NCI-H446 treated with DMSO at 0.1 percent for 48 hours (cell line): ENCODE measurements around the gene HNRNPUL1.

Experiments
- DNase-seq: peaks from one replicate; lab custom pipeline; 2025; lab: John Stamatoyannopoulos, UW

HNRNPUL1 gene

DNA sequence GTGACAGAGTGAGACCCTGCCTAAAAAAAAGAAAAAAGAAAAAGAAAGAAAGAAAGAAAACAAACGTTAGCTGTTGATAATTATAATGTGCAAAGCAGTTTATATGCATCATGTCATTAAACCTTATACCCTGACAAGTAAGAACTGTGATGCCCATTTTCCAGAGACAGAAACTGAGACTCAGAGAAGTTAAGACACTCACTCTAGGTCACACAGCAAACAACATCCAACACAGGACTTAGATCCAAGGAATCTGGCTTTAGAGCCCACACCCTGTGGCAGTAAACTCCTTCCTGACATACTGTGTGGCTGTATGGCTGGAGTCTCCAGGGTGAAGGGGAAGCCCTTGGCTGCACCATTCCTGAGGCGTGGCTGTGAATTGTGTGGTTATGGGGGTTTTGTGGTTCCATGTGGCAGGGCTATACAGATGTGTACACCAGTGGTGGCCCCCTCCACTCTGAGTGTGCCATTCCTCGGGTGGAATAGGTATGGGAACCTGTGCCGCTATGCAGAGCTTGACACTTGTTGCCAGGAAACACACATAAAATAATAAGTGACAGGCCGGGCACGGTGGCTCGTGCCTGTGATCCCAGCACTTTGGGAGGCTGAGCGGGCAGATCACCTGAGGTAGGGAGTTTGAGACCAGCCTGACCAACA is 29.5 kb upstream of the HNRNPUL1 start:
- no peak for DNase-seq

DNA sequence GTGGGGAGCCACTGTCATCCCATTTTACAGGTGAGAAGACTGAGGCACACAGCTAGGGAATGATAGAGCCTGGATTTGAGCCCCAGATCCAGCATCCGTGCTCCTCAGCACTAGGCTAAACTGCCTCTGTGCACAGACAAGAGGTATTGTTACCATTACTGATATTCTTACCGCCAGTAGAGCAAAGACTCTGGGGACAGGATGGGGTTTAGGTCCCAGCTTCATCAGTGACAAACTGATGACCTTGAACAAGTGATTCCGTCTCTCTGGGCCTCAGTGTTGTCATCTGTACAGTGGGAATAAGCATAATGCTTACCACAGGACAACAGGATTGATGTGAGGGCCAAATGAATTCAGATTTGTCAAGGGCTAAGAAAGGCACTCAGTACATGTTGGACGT is 28.7 kb upstream of the HNRNPUL1 start:
- DNase-seq = no peak

DNA sequence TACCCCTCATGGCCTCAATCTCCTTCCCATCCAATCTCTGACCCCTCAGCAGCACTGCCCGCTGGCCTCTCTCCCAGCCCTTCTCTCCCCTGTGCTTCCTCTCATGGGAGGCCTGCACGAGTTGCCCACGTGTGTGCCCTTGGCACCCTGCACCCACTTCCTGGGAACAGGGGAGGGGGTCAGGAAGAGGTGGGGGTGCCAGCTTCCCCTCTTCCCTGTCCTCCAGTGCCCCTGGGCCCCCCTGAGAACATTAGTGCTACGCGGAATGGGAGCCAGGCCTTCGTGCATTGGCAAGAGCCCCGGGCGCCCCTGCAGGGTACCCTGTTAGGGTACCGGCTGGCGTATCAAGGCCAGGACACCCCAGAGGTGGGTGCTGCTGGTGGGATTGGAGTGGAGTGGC is 25.9 kb upstream of the HNRNPUL1 start:
- no peak for DNase-seq

DNA sequence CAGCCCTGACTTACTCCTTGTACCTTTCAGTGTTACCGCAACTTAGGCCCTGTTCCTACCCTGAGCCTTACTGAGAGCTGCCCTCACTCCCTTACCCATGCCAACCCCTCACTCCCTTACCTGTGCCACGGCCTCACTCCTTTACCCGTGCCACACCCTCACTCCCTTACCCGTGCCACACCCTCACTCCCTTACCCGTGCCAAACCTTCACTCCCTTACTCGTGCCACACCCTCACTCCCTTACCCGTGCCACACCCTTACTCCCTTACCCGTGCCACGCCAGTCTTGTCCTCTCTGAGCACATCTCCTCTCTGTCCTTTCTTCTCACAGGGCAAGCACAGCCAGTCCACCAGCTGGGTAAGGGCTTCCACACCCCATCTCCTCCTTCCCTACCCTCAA is 24.8 kb upstream of the HNRNPUL1 start:
- DNase-seq = no peak

DNA sequence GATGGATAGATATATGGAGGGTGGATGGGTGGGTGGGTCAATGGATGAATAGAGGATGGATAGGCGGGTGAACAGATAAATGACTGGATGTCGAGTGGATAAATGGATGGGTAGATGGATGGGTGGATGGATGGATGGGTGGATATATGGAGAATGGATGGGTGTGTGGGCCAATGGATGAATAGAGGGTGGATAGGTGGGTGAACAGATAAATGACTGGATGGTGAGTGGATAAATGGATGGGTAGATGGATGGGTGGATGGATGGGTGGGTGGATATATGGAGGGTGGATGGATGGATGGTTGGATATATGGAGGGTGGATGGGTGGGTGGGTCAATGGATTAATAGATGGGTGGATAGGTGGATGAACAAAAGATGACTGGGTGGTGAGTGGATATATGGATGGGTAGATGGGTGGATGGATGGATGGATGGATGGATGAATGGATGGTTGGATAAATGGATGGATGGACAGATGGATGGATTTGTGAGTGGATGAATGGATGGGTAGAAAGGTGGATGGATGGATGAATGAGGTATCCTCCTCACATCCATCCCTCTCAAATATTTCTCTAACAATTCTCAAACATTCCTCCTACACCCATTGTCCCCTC is 24.1 kb upstream of the HNRNPUL1 start:
- DNase-seq = no peak

DNA sequence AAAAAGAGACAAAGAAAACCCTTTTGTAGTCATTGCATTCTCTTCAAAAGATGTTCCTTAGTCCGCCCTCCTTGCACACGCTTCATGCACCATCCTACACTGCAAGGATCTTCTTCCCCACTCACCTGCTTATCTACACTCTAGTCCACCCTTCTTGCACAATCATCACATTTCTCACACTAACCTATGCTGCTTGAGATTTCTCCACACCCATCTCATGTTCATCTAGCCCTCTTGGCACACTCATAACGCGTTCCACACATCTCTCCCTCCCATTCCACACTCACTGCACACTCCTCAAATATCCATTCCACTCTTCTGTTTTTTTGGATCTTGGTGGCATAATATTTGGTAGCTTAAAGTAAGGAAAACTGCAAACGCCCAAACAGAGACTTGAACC is 22.3 kb upstream of the HNRNPUL1 start:
- DNase-seq = no peak

DNA sequence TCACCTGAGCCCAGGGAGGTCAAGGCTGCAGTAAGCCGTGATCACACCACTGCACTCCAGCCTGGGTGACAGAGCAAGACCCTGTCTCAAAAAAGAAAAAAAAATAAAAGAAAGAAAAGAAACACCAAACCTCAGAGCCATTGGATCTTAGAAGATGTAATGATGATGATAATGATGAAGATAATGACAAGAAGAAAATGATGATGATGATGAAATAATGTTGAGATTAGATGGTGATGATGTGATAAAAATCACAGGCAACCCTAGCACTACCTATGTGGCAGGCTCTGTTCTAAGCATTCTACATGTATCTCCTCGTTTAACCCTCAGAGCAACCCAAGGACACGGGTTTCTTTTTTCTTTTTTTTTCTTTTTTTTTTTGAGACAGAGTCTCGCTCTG is 20.1 kb upstream of the HNRNPUL1 start:
- DNase-seq = no peak

DNA sequence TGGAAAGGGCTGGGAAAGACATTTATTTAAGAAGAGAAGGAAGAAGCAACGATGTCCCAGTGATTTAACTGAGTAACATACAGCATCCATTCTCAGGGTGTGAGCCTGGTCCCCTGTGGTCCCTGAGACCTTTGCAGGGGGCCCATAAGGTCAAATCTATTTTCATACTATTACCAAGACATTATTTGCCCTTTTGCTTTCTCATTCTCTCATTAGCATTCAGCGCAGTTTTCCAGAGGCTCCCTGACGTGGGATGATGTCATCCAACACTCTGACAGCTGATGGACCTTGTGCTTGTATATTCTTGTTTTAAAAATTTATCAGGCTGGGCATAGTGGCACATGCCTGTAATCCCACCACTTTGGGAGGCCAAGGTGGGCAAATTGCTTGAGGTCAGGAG is 18.3 kb upstream of the HNRNPUL1 start:
- no peak for DNase-seq

DNA sequence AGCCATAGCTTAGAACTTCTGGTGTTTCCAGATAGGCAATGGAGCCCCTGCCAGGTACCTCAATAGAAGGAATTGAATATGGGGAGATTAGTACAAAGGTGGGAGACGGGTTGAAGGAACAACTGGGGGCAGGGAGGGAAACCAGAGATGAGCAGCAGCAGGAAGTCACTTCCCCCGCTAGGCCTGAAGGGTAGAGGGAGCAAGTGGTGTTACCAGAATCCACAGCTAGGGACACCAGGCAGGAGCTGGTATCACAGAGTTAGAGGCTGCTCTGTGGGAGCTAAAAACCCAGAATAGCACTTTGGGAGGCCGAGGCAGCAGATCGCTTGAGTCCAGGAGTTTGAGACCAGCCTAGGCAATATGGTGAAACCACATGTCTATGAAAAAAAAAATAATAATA is 15.3 kb upstream of the HNRNPUL1 start:
- DNase-seq = no peak

DNA sequence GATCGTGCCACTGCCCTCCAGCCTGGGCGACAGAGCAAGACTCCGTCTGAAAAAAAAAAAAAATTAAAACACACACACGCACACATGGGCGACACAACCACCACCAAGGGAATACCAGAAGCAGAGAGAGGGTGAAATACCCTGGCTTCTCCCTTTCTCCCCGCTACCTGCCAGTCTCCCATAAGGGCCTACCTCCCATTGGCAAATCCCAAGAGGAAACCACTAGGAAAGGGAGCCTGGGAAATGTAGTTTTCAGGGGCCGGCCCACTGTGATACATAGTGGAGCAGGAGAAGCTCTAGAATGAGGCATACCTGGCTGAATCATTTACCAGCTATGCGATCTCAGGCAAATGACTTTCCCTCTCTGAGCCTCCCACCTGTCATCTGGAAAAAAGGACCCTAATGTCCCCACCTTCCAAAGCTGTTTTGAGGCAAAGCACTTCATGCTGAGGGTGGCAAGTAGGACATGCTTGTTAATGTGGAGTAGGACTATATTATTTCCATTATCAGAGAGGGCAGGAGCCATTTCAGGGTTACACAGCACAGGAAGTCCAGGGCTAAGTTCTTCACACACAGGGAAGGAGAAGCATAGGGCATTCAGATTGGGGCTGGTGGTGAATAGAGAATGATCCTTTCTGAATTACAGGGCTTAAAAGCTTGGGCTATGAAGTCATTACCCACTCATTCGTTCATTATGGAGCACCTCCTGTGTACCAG is 14.3 kb upstream of the HNRNPUL1 start:
- DNase-seq = no peak

DNA sequence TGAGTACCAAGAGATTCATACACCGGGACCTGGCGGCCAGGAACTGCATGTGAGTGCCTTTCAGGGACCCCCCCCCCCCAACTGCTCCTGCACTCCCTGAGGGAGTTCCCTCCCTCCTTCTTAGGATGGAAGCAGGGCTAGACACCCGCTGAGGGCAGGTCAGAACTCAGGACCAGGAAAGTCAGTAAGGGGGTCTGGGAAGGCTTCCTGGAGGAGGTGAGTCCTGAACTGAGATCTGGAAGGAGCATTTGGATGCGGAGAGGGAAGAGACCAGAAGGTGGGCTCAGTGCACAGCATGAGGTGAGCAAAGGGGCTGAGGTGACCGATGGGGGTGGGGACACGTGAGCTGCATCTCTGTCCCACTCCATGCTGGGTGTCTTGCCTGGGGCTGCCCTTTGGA is 10.5 kb upstream of the HNRNPUL1 start:
- no peak for DNase-seq

DNA sequence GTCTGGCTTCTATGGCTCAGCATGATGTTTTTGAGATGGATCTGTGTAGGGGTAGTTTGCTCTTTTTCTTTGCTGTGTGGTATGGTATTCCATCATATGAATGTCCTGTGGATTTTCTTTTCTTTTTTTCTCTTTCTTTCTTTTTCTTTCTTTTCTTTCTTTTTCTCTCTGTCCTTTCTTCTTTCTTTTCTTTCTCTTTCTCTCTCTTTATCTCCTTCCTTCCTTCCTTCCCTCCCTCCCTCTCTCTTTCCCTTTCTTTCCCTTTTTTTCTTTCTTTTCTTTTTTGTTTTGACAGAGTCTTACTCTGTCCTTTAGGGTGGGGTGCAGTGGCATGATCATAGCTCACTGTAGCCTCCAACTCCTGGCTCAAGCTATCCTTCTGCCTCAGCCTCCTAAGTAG is 9.0 kb upstream of the HNRNPUL1 start:
- DNase-seq = no peak

DNA sequence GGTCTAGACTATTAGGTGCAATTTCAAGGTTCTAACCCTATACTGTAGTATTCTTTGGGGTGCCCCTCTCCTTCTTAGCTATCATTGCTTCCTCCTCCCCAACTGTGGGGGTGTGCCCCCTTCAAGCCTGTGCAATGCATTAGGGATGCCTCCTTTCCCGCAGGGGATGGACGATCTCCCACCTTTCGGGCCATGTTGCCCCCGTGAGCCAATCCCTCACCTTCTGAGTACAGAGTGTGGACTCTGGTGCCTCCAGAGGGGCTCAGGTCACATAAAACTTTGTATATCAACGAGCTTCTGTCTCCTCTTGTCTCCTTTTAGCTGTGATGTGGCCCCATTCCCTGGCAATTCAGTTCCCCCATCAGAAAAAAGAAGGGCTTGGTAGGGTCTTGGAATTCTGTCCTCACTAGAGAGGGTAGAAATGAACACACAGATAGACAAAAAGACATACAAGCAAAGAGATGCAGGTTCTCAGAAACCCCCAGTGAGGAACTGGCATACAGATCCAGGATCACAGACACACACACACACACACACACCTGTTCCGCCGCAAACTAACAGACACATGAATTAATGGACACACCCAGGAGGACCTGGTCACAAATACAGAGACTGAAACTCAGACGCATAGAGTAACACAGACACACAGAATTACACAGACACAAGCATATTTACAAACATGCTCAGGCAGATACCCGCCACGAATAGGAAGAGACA is 2.5 kb upstream of the HNRNPUL1 start:
- no peak for DNase-seq

DNA sequence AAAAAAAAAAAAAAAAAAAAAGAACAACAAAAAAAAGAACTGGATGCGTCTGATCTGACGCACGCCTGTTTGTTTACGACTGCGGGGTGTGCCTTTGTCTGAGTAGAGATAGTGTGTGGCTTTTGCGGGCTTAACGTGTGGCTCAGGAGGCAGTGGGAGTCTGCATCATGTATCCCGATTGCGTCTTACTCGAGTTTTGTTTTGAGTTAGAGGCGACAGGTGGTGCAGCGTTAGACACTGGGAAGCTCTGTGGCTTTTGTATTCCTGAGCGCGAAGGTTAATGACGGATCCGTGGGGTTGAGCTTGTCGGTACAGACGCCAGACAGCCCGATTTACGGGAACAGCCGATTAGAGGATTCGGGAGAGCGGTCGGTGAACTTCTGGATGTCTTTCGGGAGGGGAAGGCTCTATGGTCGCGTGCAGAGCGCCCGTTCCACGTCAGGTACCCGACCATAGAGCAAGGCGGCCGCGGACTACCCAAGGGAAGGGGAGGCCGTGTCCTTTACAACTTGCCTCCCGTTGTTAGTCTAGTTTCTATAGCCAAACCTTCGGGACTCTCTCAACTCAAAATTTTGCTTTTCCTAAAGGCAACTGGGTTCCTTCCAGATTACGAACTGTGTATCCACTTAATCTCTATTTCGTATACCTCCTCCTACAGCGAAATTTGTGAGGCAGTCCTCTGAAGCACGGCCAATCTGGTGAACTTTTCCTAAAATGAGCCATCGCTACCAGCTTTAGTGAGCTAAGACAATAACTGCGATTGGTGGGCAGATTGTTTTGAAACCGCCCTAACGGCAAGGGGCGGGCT is 926 bp upstream of the HNRNPUL1 start:
- DNase-seq = no peak

DNA sequence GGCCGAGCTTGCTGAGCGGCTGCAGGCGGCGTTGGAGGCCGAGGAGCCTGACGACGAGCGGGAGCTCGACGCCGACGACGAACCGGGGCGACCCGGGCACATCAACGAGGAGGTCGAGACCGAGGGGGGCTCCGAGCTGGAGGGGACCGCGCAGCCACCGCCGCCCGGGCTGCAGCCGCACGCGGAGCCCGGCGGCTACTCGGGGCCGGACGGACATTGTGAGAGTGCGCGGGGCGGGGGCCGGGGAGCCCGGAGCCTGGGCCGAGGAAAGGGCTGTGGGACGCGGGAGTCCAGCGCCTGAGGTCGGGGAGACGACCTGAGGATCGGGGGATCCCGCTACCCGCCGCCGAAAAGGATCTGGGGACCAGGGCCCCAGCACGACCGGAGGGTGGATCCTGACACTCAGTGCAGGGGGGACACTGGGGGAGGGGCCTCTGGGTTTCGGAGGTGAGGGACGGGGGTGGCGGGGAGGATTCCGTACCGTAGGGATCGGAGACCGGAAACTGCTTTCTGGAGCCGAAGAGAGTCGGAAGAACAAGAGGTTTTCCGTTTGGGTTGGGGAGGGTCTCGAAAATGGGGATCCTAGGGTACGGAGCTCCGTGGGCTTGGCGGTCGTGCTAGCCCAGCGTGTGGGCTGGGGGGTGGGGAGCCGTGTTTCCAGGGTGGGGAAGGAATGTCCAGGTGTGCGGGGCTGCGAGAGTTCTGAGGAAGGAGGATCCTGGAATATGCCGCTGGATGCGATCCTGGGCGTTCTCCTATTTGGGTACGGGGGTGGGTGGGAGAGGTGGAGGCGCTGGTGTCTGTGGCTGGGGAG is 616 bp downstream of the HNRNPUL1 start:
- no peak for DNase-seq

DNA sequence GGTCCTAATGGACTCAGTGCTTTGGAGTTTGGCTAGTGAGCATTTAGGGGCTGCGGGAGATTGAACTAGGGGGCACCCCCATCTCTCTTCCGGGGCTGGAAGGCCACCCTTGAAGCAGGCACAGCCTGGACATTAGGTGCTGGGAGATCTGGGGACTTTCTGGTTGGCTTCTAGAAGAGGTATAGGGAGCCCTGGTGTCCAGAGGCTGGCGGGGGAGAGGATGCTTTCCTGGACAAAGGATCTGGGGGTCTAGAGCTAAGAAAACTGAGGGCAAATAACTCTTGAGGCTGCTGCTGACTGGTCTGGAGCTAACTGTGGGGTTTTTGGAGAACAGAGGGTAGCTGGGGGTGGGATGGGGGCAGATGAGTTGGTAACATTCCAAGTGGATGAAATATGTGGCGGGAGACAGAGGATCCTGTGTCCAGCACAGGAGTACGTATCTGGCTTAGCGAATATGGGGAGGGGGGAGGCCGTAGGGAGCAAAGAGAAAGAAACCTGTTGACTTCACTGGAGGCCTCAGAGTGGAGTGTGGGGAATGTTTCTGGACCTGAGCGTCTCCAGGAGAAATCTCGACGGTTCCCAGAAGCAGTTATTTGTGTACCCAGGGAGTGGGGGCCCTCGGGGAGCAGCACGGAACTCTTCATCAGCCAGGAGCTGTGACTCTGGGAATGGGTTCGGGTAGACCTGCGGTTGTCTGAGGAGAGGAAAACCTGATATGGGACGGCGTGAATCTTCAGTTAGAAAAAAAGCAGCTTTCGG is 1.4 kb downstream of the HNRNPUL1 start:
- no peak for DNase-seq

DNA sequence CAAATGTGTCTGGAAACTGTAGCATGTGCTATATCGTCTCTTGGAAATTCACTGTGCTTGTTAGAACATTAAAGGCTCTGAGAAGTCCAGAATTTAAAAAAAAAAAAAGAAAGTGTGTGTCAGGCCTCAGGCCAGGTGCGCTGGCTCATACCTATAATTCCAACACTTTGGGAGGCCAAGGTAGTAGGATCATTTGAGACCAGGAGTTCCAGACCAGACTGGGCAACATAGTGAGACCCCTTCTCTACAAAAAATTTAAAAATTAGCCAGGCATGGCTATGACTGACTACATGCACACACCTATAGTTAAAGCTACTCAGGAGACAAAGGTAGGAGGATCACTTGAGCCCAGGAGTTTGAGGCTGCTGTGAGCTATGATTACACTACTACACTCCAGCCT is 4.9 kb downstream of the HNRNPUL1 start:
- no peak for DNase-seq

DNA sequence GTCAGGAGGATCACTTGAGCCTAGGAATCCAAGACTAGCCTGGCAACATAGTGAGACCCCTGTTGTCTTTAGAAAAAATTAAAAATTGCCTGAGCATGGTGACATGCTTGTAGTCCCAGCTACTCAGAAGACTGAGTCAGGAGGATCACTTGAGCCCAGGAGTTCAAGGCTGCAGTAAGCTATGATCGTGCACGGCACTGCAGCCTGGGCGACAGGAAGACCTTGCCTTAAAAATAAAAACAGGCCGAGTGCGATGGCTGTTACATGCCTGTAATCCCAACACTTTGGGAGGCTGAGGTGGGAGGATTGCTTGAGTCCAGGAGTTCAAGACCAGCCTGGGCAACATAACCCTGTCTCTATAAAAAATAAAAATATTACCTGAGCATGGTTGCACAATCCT is 5.4 kb downstream of the HNRNPUL1 start:
- DNase-seq = no peak

DNA sequence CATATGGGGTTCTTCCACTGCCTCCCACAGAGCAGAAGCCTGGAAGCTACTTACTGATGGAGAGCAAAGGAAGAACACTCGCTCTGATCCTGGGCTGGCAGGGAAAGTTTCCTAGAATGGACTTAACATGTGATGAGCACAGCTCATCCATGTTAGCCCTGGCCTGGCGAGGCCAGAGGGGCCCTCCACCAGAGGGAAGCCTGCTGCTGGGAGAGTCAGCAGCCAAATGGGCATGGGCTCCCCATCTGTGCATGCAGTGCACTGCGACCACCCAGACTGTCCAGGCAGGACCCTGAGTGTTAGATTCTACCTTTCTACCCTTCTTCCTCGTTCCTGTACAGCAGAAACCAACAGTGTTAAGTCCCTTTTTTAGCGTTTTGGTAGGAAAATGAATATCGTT is 8.9 kb downstream of the HNRNPUL1 start:
- DNase-seq = no peak

DNA sequence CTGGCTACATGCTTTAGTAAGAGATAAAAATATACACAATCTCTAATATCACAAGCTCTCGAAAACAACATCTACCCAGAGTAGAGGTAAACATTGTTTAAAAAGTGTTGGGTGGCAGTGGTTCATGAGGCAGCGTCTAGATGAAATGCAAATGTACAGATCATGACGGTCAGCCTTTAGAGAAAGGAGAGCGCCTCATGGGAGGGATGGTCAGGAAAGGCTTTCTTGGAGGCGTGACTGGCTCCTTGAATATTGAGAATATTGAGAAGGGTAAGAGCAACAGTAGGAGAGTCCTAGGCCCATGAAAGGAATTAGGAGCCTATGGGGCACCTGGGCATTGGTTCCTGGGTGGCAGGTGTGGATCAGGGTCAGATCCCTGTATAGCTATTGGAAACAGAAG is 10.6 kb downstream of the HNRNPUL1 start:
- DNase-seq = no peak

DNA sequence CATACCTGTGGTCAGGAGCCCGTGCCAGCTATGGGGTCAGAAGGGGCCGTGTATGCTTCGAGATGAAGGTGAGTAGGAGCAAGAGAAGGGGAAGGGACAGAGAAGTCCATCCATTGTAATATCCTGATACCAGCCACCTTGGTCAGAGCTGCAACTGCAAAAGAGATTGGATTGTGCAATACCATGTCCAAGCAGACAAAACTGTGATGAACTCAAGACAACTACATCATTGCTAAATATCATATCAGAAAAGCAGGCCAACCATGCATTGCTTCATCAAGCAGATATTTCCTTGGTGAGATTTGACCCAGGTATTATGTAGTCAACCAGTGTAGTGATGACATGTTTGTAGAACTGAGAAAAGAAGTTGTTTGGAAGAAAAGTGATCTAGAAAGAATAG is 12.1 kb downstream of the HNRNPUL1 start:
- DNase-seq = no peak
